Measurements from ENCODE around the gene DUSP2. TPM values are rescaled to one million over a fixed set of nuclear protein-coding genes. Genes with fewer than 3 reads are reported as not detected.

Gene DUSP2
- total and polyA plus RNA-seq, 7 donors = 1.2 to 17.4 (median 2.8) TPM; not detected in 1

DNA sequence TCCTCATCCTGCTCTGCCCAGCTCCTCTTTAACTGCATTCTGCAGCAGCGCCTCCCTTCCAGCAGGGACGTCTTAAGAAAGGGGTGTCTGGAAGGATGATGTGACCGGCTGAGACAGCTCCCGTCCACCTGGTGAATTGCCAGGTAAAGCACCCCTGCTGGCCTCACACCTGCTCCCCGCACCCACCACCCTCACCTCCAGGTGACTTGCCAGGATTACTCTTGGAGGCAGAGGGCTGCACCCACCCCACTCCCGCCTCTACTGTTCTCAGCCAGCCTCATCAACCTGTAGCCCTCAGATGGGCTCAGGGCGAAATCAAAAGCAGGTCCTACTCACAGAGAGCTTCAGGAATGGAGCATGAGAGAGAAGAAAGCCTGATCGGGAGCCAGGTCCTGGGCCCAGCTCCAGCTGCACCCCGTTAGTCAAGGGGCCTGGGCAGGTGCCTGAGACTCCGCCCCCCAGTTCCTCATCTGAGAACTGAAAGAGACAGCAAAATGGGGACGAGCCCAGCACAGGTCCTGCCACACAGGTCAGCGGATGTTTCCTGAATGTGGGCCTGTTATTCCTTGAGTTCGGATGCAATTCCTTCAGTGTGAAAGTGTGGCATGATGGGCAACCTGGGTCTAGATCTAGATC, 34.5 kb downstream of the DUSP2 start:
- TF ChIP-seq CTCF (IDR thresholded peaks at IDR 0.05) (no peak), POLR2A (IDR thresholded peaks at IDR 0.05) (no peak), EP300 (IDR thresholded peaks at IDR 0.05) (no peak), POLR2AphosphoS5 (IDR thresholded peaks at IDR 0.05) (no peak)
- Histone ChIP-seq H3K4me1 (peaks cover 0 to 11% (median 4%) of the 10 kb centered on the region in 4 donors), H3K27ac (no peak overlapping the region), H3K4me3 (no peak overlapping the region), H3K36me3 (no peaks in the 10 kb centered on the region), H3K27me3 (peaks cover 3 to 15% (median 8%) of the 10 kb centered on the region in 3 donors), H3K9me3 (peaks cover 0 to 6% (median 1%) of the 10 kb centered on the region in 4 donors)
- intact Hi-C loops (cut with DNase I) = loop anchor here (10.0 kb wide), 1 partner anchor 86 kb away; no protein-coding TSS in a partner anchor
- DNase-seq = peak; percentile 56
- WGBS, 2 donors = 83 to 89% methylated on average over 13 of the region's 13 CpGs

DNA sequence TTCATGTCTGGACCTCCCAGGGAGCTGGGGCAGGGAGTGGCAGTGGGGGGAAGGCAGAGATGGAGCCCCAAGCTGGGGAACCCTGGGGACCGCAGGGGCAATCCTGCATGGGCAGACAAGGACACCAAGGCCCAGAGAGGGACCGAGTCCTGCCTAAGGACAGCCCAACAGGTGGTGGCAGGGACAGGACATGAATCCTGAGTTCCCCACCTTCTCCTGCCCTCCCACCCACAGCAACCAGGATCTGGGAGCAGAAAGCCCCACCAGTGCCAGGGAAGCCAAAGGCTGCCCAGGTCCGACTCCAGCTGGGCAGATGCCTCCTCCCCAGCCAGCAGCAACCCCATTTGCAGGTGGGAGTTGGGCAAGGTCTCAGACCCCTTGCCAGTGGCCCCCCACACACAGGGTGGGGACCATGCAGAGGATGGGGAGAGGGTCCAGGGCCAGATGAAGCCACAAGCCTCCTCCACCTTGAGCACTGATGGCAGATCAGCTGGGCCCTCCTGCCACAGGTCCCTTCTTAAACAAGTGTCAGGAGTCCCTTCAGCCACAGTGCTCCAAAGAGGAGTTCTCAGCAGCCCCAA, 35.2 kb downstream of the DUSP2 start:
- intact Hi-C loops (cut with DNase I) = loop anchor here (10.0 kb wide), 1 partner anchor 85 kb away; no protein-coding TSS in a partner anchor
- peaks cover 0 to 8% (median 1%) of the 10 kb centered on the region in 3 donors for H3K27me3 ChIP-seq
- H3K27ac ChIP-seq = no peak overlapping the region
- H3K4me1 ChIP-seq = peaks cover 0 to 11% (median 3%) of the 10 kb centered on the region in 4 donors
- peaks cover 0 to 13% (median 7%) of the 10 kb centered on the region in 4 donors for H3K9me3 ChIP-seq
- peak; percentile 47 for DNase-seq
- H3K4me3 ChIP-seq = no peak overlapping the region
- WGBS, 2 donors = 93 to 94% methylated on average over 3 of the region's 3 CpGs
- H3K36me3 ChIP-seq = no peaks in the 10 kb centered on the region
- TF ChIP-seq POLR2A (IDR thresholded peaks at IDR 0.05) = no peak
- no peak for TF ChIP-seq CTCF (IDR thresholded peaks at IDR 0.05)
- no peak for TF ChIP-seq POLR2AphosphoS5 (IDR thresholded peaks at IDR 0.05)
- TF ChIP-seq EP300 (IDR thresholded peaks at IDR 0.05) = no peak

DNA sequence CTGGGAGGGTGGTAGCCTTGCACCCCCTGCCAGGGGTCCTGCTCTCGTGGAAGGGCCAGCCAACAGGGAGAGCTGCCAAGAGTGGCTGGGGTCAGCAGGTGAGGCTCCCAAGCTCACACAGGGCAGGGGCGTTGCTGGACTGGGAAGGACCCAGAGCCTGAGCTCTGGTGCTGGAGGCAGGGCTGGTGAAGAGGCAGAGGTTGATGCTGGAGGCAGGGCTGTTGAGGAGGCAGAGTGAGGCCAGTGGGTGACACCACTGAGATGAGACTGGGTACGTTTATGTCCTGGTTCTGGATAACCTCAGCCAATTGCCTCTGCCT, 35.9 kb downstream of the DUSP2 start:
- peaks cover 0 to 11% (median 3%) of the 10 kb centered on the region in 4 donors for H3K4me1 ChIP-seq
- H3K9me3 ChIP-seq = peaks cover 0 to 18% (median 7%) of the 10 kb centered on the region in 4 donors
- H3K4me3 ChIP-seq = no peak overlapping the region
- peaks cover 0 to 5% (median 0%) of the 10 kb centered on the region in 3 donors for H3K27me3 ChIP-seq
- DNase-seq = peak; percentile 64
- intact Hi-C loops (cut with DNase I) = no loop called here
- H3K36me3 ChIP-seq = no peaks in the 10 kb centered on the region
- peak overlapping the region in 2 of 4 donors; percentile 17 to 26 for H3K27ac ChIP-seq
- 70 to 72% methylated on average over 3 of the region's 3 CpGs for WGBS, 2 donors
- TF ChIP-seq CTCF (IDR thresholded peaks at IDR 0.05) = no peak
- no peak for TF ChIP-seq POLR2A (IDR thresholded peaks at IDR 0.05)
- TF ChIP-seq POLR2AphosphoS5 (IDR thresholded peaks at IDR 0.05) = no peak
- no peak for TF ChIP-seq EP300 (IDR thresholded peaks at IDR 0.05)

GRCh38 chr2:96108541-96109360, 36.5 kb downstream of the DUSP2 start:
- intact Hi-C loops (cut with DNase I) = no loop called here
- TF ChIP-seq POLR2AphosphoS5 (IDR thresholded peaks at IDR 0.05) (no peak), CTCF (IDR thresholded peaks at IDR 0.05) (no peak), EP300 (IDR thresholded peaks at IDR 0.05) (no peak), POLR2A (IDR thresholded peaks at IDR 0.05) (no peak)
- Histone ChIP-seq H3K4me3 (no peak overlapping the region), H3K9me3 (peaks cover 0 to 18% (median 7%) of the 10 kb centered on the region in 4 donors), H3K27me3 (peaks cover 0 to 5% (median 0%) of the 10 kb centered on the region in 3 donors), H3K36me3 (no peaks in the 10 kb centered on the region), H3K27ac (peak overlapping the region in 2 of 4 donors; percentile 17 to 26), H3K4me1 (peaks cover 0 to 11% (median 3%) of the 10 kb centered on the region in 4 donors)
- DNase-seq = peak; percentile 63
- 61 to 74% methylated on average over 17 of the region's 17 CpGs for WGBS, 2 donors

Data from sigmoid colon (tissue), 7 donors.